Measurements from ENCODE around the gene CAMTA1.

DNA sequence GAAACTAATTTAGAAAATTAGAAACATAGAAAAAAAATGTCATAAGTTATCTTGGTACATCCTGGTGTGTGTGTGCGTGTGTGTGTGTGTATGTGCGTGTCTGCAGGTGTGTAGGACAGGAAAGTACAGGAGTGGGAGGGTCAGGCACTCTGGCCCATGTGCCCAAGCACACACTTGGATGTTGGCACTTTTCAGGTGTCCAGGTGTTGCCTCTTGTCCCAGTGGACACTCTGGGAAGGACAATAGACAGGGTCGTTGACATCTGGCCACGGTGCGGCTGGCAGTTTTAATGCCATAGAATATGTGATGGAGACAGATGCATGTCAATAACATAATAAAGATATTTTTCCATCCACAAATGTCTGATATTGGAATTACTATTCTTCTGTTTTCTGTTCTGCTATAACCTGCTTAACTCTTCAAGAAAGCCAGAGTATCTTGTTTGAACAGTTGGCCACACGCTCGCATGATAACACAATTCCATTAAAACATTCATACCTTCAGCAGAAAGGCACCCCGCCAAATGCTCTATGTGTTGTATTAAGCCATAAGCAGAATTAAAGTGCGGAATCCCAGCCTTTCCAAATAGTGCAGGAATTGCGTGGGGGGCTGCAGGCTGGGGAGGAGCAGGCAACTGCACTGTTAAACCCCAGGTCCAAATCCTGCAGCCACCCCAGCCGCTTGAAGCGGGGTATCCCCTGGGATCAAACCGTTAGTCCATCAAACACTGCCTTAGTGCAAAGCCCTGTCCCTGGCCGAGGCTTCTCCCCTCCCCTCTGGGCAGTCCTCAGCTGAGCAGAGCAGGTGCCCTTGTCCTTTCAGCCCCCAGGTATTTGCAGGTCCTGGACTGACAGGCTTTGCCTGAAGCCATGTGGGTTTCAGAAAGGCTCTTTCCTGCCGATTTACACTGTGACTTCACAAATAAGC lies 390.0 kb downstream of the CAMTA1 start:
- TF ChIP-seq, protein P1, sequence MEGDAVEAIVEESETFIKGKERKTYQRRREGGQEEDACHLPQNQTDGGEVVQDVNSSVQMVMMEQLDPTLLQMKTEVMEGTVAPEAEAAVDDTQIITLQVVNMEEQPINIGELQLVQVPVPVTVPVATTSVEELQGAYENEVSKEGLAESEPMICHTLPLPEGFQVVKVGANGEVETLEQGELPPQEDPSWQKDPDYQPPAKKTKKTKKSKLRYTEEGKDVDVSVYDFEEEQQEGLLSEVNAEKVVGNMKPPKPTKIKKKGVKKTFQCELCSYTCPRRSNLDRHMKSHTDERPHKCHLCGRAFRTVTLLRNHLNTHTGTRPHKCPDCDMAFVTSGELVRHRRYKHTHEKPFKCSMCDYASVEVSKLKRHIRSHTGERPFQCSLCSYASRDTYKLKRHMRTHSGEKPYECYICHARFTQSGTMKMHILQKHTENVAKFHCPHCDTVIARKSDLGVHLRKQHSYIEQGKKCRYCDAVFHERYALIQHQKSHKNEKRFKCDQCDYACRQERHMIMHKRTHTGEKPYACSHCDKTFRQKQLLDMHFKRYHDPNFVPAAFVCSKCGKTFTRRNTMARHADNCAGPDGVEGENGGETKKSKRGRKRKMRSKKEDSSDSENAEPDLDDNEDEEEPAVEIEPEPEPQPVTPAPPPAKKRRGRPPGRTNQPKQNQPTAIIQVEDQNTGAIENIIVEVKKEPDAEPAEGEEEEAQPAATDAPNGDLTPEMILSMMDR (IDR thresholded peaks at IDR 0.05 in 2 of 3, conservative IDR thresholded peaks at IDR 0.05 in 1 of 3; ENCODE audit: borderline replicate concordance in 1 of 3, insufficient read depth in 1 of 3, low read depth in 2 of 3, low read length in 2 of 3) = no peak
- TF ChIP-seq POLR2A (IDR thresholded peaks at IDR 0.05; ENCODE audit: borderline replicate concordance, extremely low read depth, insufficient read depth, insufficient read length) (no peak), EZH2phosphoT487 (IDR thresholded peaks at IDR 0.05; ENCODE audit: borderline replicate concordance) (no peak)

Data from HCT116 (cell line).